Fibroblast of mammary gland (primary cell): ENCODE measurements around the gene LHFPL2.

Source experiments
- DNase-seq: peaks from one replicate; pipeline ENCODE4 v3.0.0-alpha.2; 2010; ENCODE audit warnings: low read depth
- H3K4me3 ChIP-seq: 2 replicates; pipeline ENCODE4 v1.5.1; 2011; ENCODE audit warnings: low read depth, mild to moderate bottlenecking, low read length, moderate library complexity; ENCODE audit not compliant: control insufficient read depth
- CTCF ChIP-seq: conservative IDR thresholded peaks from 2 replicates; pipeline ENCODE4 v1.5.1; 2011; ENCODE audit warnings: low read depth, low read length, inconsistent platforms; ENCODE audit not compliant: control insufficient read depth, insufficient read depth

LHFPL2 gene

GRCh38 chr5:78541086-78541654, 107.4 kb downstream of the LHFPL2 start:
- no peak overlapping the region for H3K4me3 ChIP-seq
- DNase-seq = peak; percentile 34
- TF ChIP-seq CTCF = no peak

- no peak for DNase-seq
- no peak for TF ChIP-seq CTCF
- no peak overlapping the region for H3K4me3 ChIP-seq
These were observed 108.1 kb downstream of the LHFPL2 start for GRCh38 chr5:78540335-78541085.

- DNase-seq = no peak
- no peak overlapping the region for H3K4me3 ChIP-seq
- no peak for TF ChIP-seq CTCF
These were observed 110.2 kb downstream of the LHFPL2 start for GRCh38 chr5:78538240-78538850.

GRCh38 chr5:78537821-78538220, 110.8 kb downstream of the LHFPL2 start:
- peak; percentile 65 for TF ChIP-seq CTCF
- H3K4me3 ChIP-seq = no peak overlapping the region
- DNase-seq = peak; percentile 75

- no peak overlapping the region for H3K4me3 ChIP-seq
- DNase-seq = no peak
- no peak for TF ChIP-seq CTCF
These were observed 111.2 kb downstream of the LHFPL2 start for GRCh38 chr5:78537411-78537810.

DNA sequence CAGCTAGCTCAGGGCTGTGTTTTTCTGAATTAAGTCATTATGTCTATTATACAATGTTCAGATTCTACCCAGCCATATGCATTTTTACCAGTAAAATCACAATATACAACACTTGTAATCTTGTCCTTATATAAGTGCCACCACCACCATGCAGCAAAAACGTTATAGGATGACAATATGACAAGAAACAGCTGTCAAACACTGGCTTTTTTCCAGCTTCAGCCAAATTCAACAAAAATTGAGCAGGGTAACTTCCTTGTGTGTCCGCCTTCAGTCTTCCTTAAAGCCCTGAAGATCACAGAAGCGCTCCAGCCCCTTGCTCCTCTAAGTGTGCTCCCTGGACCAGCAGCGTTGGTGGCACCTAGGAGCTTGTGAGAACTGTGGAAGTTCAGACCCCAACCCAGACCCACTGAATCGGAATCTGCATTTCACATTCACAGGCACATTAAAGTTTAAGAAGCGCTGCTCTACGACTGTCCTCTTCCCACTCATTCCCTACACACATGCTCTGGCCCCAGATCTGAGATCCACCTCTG, 111.8 kb downstream of the LHFPL2 start:
- no peak for TF ChIP-seq CTCF
- H3K4me3 ChIP-seq = no peak overlapping the region
- no peak for DNase-seq

DNA sequence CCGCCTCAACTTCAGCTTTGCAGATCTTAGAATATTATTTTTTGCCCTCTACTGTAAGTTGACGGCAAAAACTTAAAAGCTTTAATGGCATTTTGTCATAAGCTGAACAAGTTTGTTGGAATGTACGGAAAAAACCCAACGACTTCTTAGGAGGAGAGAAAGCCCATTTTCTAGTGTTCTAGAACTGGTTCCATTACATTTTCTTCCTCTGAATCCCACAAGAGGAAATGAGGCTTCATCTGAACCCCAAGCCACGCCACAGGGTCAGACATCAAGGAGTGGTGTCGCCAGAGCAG, 113.7 kb downstream of the LHFPL2 start:
- no peak overlapping the region for H3K4me3 ChIP-seq
- TF ChIP-seq CTCF = no peak
- peak; percentile 36 for DNase-seq
